ENCODE data around the gene EIF1AD.

Gene EIF1AD

DNA sequence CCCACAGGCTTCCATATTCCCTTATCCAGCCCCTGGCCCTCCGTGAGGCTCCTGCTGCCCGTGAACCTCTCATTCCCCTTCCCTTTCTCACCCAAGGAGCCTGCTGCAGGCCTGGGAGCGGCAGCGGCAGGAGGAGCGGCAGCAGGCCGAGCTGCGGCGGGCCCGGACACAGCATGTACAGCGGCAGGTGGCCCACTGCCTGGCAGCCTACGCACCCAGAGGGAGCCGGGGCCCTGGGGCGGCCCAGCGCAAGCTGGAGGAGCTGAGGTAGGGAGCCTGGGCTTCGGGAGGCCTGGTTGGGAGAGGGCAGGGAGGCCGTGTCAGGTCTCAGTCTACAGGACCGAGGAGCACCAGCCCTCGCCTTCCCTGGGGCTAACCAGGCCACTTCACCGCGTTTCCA, 48.5 kb downstream of the EIF1AD start:
- TF ChIP-seq POLR2AphosphoS5 (IDR thresholded peaks at IDR 0.05; ENCODE audit: low read depth, low read length) (no peak), TAF1 (IDR thresholded peaks at IDR 0.05; ENCODE audit: borderline replicate concordance, insufficient read depth, low read length) (no peak), FOXP2 (optimal IDR thresholded peaks at IDR 0.05; ENCODE audit: borderline replicate concordance, extremely low read depth, extremely low read length, insufficient read depth) (no peak)

DNA sequence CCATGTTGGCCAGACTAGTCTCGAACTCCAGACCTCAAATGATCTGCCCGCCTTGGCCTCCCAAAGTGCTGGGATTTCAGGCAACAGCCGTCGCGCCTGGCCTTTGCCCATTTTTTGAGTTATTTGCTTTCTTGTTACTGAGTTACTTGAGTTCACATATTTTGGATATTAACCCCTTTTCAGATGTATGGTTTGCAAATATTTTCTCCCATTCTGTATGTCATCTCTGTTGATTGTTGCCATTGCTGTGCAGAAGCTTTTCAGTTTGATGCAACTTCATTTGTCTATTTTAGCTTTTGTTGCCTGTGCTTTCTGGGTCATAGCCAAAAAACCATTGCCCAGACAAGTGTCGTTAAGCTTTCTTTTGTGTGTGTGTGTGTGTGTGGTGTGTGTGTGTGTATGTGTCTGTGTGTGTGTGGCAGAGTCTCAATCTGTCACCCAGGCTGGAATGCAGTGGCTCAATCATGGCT, 49.9 kb downstream of the EIF1AD start:
- TF ChIP-seq POLR2AphosphoS5 (IDR thresholded peaks at IDR 0.05; ENCODE audit: low read depth, low read length) (no peak), TAF1 (IDR thresholded peaks at IDR 0.05; ENCODE audit: borderline replicate concordance, insufficient read depth, low read length) (no peak), FOXP2 (optimal IDR thresholded peaks at IDR 0.05; ENCODE audit: borderline replicate concordance, extremely low read depth, extremely low read length, insufficient read depth) (no peak), SIN3A (IDR thresholded peaks at IDR 0.05; ENCODE audit: borderline replicate concordance, insufficient read depth, low read length) (no peak)
- TF ChIP-seq, protein P1, sequence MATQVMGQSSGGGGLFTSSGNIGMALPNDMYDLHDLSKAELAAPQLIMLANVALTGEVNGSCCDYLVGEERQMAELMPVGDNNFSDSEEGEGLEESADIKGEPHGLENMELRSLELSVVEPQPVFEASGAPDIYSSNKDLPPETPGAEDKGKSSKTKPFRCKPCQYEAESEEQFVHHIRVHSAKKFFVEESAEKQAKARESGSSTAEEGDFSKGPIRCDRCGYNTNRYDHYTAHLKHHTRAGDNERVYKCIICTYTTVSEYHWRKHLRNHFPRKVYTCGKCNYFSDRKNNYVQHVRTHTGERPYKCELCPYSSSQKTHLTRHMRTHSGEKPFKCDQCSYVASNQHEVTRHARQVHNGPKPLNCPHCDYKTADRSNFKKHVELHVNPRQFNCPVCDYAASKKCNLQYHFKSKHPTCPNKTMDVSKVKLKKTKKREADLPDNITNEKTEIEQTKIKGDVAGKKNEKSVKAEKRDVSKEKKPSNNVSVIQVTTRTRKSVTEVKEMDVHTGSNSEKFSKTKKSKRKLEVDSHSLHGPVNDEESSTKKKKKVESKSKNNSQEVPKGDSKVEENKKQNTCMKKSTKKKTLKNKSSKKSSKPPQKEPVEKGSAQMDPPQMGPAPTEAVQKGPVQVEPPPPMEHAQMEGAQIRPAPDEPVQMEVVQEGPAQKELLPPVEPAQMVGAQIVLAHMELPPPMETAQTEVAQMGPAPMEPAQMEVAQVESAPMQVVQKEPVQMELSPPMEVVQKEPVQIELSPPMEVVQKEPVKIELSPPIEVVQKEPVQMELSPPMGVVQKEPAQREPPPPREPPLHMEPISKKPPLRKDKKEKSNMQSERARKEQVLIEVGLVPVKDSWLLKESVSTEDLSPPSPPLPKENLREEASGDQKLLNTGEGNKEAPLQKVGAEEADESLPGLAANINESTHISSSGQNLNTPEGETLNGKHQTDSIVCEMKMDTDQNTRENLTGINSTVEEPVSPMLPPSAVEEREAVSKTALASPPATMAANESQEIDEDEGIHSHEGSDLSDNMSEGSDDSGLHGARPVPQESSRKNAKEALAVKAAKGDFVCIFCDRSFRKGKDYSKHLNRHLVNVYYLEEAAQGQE (IDR thresholded peaks at IDR 0.05; ENCODE audit: insufficient read depth in 1 of 2, low read depth in 2 of 2, low read length in 2 of 2), result no peak

DNA sequence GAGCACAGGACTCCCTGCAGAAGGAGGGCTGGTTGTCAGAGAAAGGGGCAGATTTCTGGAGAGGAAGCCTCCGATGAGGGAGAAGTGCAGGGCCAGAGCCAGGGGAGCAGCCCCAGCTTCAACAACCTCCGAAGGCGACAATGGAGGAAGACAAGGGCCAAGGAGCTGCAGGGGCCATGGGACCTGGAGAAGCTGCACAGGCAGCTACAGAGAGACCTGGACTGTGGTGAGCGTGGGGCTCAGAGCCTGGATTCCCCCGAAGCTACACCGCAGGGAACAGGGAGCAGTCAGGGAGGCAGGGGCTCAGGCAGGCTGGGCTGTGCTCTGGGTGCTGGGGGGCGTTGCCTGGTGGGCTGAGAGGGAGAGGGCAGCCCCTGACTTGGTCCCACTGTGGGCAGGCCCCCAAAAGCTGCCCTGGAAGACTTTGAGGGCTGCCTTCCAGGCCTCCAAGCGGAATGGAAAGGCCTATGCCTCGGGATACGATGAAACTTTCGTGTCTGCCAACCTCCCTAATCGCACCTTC, 54.3 kb downstream of the EIF1AD start:
- TF ChIP-seq SIN3A (IDR thresholded peaks at IDR 0.05; ENCODE audit: borderline replicate concordance, insufficient read depth, low read length) (no peak), TAF1 (IDR thresholded peaks at IDR 0.05; ENCODE audit: borderline replicate concordance, insufficient read depth, low read length) (no peak)

DNA sequence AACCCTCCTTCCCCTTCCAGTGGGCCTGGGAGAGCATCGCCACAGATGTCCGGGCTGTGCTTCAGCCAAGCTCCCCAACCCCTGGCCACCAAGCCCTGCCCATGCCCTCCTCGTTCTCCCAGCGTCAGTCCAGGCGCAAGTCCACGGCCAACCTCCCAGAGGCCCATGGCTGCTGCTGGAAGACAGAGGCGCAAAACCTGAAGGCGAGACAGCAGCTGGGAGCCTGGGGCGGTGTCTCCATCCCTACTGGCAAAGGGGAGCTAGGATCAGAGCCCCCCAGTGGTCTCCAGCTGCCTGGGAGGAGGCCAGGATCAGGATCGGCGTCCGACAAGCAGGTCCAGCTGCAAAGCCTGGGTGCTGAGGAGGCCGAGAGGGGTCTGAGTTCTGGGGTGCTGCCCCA, 54.8 kb downstream of the EIF1AD start:
- TF ChIP-seq TAF1 (IDR thresholded peaks at IDR 0.05; ENCODE audit: borderline replicate concordance, insufficient read depth, low read length) (no peak), POLR2AphosphoS5 (IDR thresholded peaks at IDR 0.05; ENCODE audit: low read depth, low read length) (no peak), SIN3A (IDR thresholded peaks at IDR 0.05; ENCODE audit: borderline replicate concordance, insufficient read depth, low read length) (no peak), FOXP2 (optimal IDR thresholded peaks at IDR 0.05; ENCODE audit: borderline replicate concordance, extremely low read depth, extremely low read length, insufficient read depth) (no peak)
- TF ChIP-seq, protein P1 (IDR thresholded peaks at IDR 0.05; ENCODE audit: insufficient read depth in 1 of 2, low read depth in 2 of 2, low read length in 2 of 2), result no peak

DNA sequence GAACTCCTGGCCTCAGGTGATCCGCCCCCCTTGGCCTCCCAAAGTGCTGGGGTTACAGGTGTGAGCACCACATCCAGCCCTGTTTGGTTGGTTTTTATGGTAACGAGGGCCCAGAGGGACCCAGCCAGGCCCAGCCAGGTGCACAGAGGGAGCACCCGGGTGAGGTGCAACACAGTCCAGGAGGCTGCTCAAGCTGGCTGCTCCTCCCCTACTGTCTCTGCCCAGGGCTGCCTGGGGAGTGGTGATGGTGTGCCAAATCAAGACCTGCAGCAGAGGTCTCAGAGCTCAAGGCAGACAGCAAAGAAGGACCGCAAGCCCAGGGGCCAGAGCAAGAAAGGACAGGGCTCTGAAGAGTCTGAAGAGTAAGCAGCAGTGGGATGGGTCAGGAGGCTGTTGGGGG, 55.3 kb downstream of the EIF1AD start:
- TF ChIP-seq FOXP2 (optimal IDR thresholded peaks at IDR 0.05; ENCODE audit: borderline replicate concordance, extremely low read depth, extremely low read length, insufficient read depth), result no peak
- TF ChIP-seq SIN3A (IDR thresholded peaks at IDR 0.05; ENCODE audit: borderline replicate concordance, insufficient read depth, low read length), result no peak
- TF ChIP-seq POLR2AphosphoS5 (IDR thresholded peaks at IDR 0.05; ENCODE audit: low read depth, low read length), result no peak
- no peak for TF ChIP-seq TAF1 (IDR thresholded peaks at IDR 0.05; ENCODE audit: borderline replicate concordance, insufficient read depth, low read length)
- TF ChIP-seq, protein P1 (IDR thresholded peaks at IDR 0.05; ENCODE audit: insufficient read depth in 1 of 2, low read depth in 2 of 2, low read length in 2 of 2), result no peak
